GM18508 (cell line): ENCODE measurements around the gene SLC66A2.
"Not testable (repeated sequence)": the region's sequence is repeated elsewhere in the genome, so short reads cannot be mapped to it uniquely, and the experiment has no call there.

ENCODE experiments used
- ATAC-seq: cut with Tn5 transposase; IDR thresholded peaks from one replicate; pipeline ENCODE4 v1.9.1; 2021; ENCODE audit warnings: moderate number of reproducible peaks; ENCODE audit not compliant: insufficient read depth, unreplicated experiment

SLC66A2 gene

GRCh38 chr18:79951545-79952455 lies at the start of gene SLC66A2:
SLC66A2 (minus strand) TSS chr18:79951653; CDS start chr18:79950926, 727 bp downstream.
- no peak for ATAC-seq

- no peak for ATAC-seq
Observed at GRCh38 chr18:80000877-80001276, 49.4 kb upstream of the SLC66A2 start.

GRCh38 chr18:79999701-80000100 lies 48.2 kb upstream of the SLC66A2 start:
- not testable (repeated sequence) for ATAC-seq

GRCh38 chr18:79991494-79991893 lies 40.0 kb upstream of the SLC66A2 start:
- no peak for ATAC-seq

GRCh38 chr18:79989195-79989497 lies 37.7 kb upstream of the SLC66A2 start:
- no peak for ATAC-seq

- ATAC-seq = peak; percentile 75
Observed at GRCh38 chr18:79988451-79989194, 37.2 kb upstream of the SLC66A2 start, which contains the start of gene TXNL4A. TXNL4A (minus strand) TSS chr18:79988563; CDS start chr18:79988392, 171 bp downstream.

- peak; percentile 38 for ATAC-seq
Observed at GRCh38 chr18:79988071-79988450, 36.6 kb upstream of the SLC66A2 start.

- ATAC-seq = no peak
Observed at GRCh38 chr18:79987566-79987965, 36.1 kb upstream of the SLC66A2 start.

- no peak for ATAC-seq
Observed at GRCh38 chr18:79986726-79987125, 35.3 kb upstream of the SLC66A2 start.

- ATAC-seq = no peak
Observed at GRCh38 chr18:79985172-79985571, 33.7 kb upstream of the SLC66A2 start.

GRCh38 chr18:79983793-79984192 lies 32.3 kb upstream of the SLC66A2 start:
- no peak for ATAC-seq

- no peak for ATAC-seq
Observed at GRCh38 chr18:79983253-79983652, 31.8 kb upstream of the SLC66A2 start.

- ATAC-seq = no peak
Observed at GRCh38 chr18:79982736-79983135, 31.3 kb upstream of the SLC66A2 start.

- ATAC-seq = no peak
Observed at GRCh38 chr18:79980585-79980984, 29.1 kb upstream of the SLC66A2 start.

- no peak for ATAC-seq
Observed at GRCh38 chr18:79979843-79980242, 28.4 kb upstream of the SLC66A2 start.

- no peak for ATAC-seq
Observed at GRCh38 chr18:79975985-79976680, 24.7 kb upstream of the SLC66A2 start.

- ATAC-seq = no peak
Observed at GRCh38 chr18:79975043-79975442, 23.6 kb upstream of the SLC66A2 start.

- no peak for ATAC-seq
Observed at GRCh38 chr18:79974025-79974654, 22.7 kb upstream of the SLC66A2 start.

GRCh38 chr18:79973517-79973916 lies 22.1 kb upstream of the SLC66A2 start:
- ATAC-seq = no peak

GRCh38 chr18:79972720-79973119 lies 21.3 kb upstream of the SLC66A2 start:
- no peak for ATAC-seq
